H1 (cell line): Measurements from ENCODE around the gene PIP5K1B. TPM values are rescaled to one million over a fixed set of nuclear protein-coding genes. Genes with fewer than 3 reads are reported as not detected.

Source experiments
- CTCF ChIA-PET: fragments of 300-600 bp; sonication (Branson Sonifier 250); formaldehyde crosslinking; loops from one replicate; lab custom pipeline; 2021; ENCODE audit not compliant: partially characterized antibody; lab: Charles Lee
- POLR2A ChIA-PET: fragments of 300-600 bp; sonication (Branson Sonifier 250); formaldehyde crosslinking; loops from one replicate; lab custom pipeline; 2021; ENCODE audit warnings: inconsistent platforms; ENCODE audit not compliant: partially characterized antibody; lab: Charles Lee
- DNase-seq, 2 experiments: peaks; one replicate each; pipeline versions ENCODE4 v3.0.0 to v3.0.0-alpha.2; 2010 to 2022; ENCODE audit warnings: low spot score in 2 of 2, low read depth in 1 of 2, mixed read lengths in 1 of 2
- FAIRE-seq: peaks from 2 replicates; lab custom pipeline; 2011; peaks lifted over from hg19 to GRCh38; lab: Jason Lieb, UNC
- H2AFZ ChIP-seq: 2 replicates; pipeline ENCODE4 v1.8.1; 2012; ENCODE audit warnings: low read length, inconsistent platforms
- H2AK5ac ChIP-seq: 2 replicates; pipeline ENCODE4 v1.6.1; 2013; ENCODE audit warnings: low read depth, low read length
- H2BK120ac ChIP-seq: replicated peaks from 2 replicates; pipeline ENCODE3; 2013; ENCODE audit warnings: low read depth, low read length, inconsistent platforms
- H2BK12ac ChIP-seq: 2 replicates; pipeline ENCODE4 v1.6.1; 2013; ENCODE audit warnings: low read depth, low read length
- H2BK15ac ChIP-seq: 2 replicates; pipeline ENCODE4 v1.6.1; 2013; ENCODE audit warnings: low read length
- H2BK20ac ChIP-seq: 2 replicates; pipeline ENCODE4 v1.6.1; 2013; ENCODE audit warnings: low read length
- H2BK5ac ChIP-seq: 2 replicates; pipeline ENCODE4 v1.6.1; 2013; ENCODE audit warnings: low read depth, low read length
- H3K14ac ChIP-seq: 2 replicates; pipeline ENCODE4 v1.6.1; 2013; ENCODE audit warnings: inconsistent platforms; ENCODE audit not compliant: insufficient read length
- H3K18ac ChIP-seq: 2 replicates; pipeline ENCODE4 v1.6.1; 2013; ENCODE audit warnings: low read length; ENCODE audit errors: extremely low read depth
- H3K23ac ChIP-seq: 2 replicates; pipeline ENCODE4 v1.6.1; 2013; ENCODE audit warnings: inconsistent platforms; ENCODE audit not compliant: insufficient read length
- H3K23me2 ChIP-seq: 2 replicates; pipeline ENCODE4 v1.6.1; 2013; ENCODE audit warnings: low read depth, low read length
- H3K27ac ChIP-seq: 2 replicates; pipeline ENCODE4 v1.6.1; 2011; ENCODE audit warnings: low read depth, low read length, inconsistent platforms
- H3K27me3 ChIP-seq, 4 experiments: replicated peaks in 1 of 4; 1 replicate in 1 of 4; 2 replicates in 3 of 4; pipeline versions ENCODE4 v1.6.1 to v1.8.1; 2011 to 2013; ENCODE audit warnings: low read length in 3 of 4, mild to moderate bottlenecking in 3 of 4, inconsistent platforms in 2 of 4, mixed read lengths in 2 of 4, moderate library complexity in 1 of 4; ENCODE audit not compliant: control insufficient read depth in 3 of 4, insufficient read depth in 3 of 4; ENCODE audit errors: extremely low read depth in 1 of 4
- H3K36me3 ChIP-seq, 4 experiments: 2 replicates each; pipeline versions ENCODE4 v1.6.1 to v1.8.1; 2011 to 2013; ENCODE audit warnings: mild to moderate bottlenecking in 4 of 4, low read length in 3 of 4, moderate library complexity in 2 of 4, control low read depth in 1 of 4, inconsistent platforms in 1 of 4; ENCODE audit not compliant: insufficient read depth in 4 of 4, control insufficient read depth in 2 of 4
- H3K4ac ChIP-seq: replicated peaks from 2 replicates; pipeline ENCODE3; 2013; ENCODE audit warnings: low read length, low read depth, mixed read lengths, inconsistent platforms; ENCODE audit not compliant: insufficient read length
- H3K4me1 ChIP-seq, 4 experiments: replicated peaks in 1 of 4; 1 replicate in 1 of 4; 2 replicates in 3 of 4; pipeline versions ENCODE4 v1.6.1 to v1.8.1; 2011 to 2013; ENCODE audit warnings: low read length in 3 of 4, inconsistent platforms in 2 of 4, mixed read lengths in 1 of 4; ENCODE audit not compliant: insufficient read depth in 4 of 4, control insufficient read depth in 3 of 4
- H3K4me2 ChIP-seq, 2 experiments: 2 replicates each; pipeline versions ENCODE4 v1.6.1 to v1.8.1; 2011 to 2013; ENCODE audit warnings: low read depth in 2 of 2, low read length in 2 of 2, control low read depth in 1 of 2, inconsistent platforms in 1 of 2, mild to moderate bottlenecking in 1 of 2; ENCODE audit not compliant: insufficient read depth in 1 of 2
- H3K4me3 ChIP-seq, 4 experiments: fragments of 200-600, 300-600 bp in 1 of 4; sonication (generic), shearing (Covaris generic), sonication (Bioruptor Twin) in 1 of 4; 2 replicates each; pipeline versions ENCODE4 v1.5.1 to v1.8.1; 2011 to 2016; ENCODE audit warnings: low read length in 4 of 4, low read depth in 3 of 4, control low read depth in 2 of 4, inconsistent platforms in 2 of 4, mild to moderate bottlenecking in 2 of 4, mixed read lengths in 1 of 4, moderate library complexity in 1 of 4; ENCODE audit not compliant: insufficient read depth in 2 of 4; ENCODE audit errors: extremely low read depth in 1 of 4
- H3K56ac ChIP-seq: replicated peaks from 2 replicates; pipeline ENCODE3; 2013; ENCODE audit warnings: low read depth, mild to moderate bottlenecking, mixed read lengths, low read length, inconsistent platforms; ENCODE audit not compliant: insufficient read length
- H3K79me1 ChIP-seq: 2 replicates; pipeline ENCODE4 v1.6.1; 2013; ENCODE audit warnings: low read depth, low read length, control low read depth
- H3K79me2 ChIP-seq, 2 experiments: 2 replicates each; pipeline versions ENCODE4 v1.6.1 to v1.8.1; 2012 to 2013; ENCODE audit warnings: low read length in 2 of 2, mild to moderate bottlenecking in 2 of 2, inconsistent platforms in 1 of 2; ENCODE audit not compliant: insufficient read depth in 2 of 2, control insufficient read depth in 1 of 2
- H3K9ac ChIP-seq, 4 experiments: replicated peaks in 1 of 4; 1 replicate in 1 of 4; 2 replicates in 3 of 4; pipeline versions ENCODE4 v1.6.1 to v1.8.1; 2011 to 2013; ENCODE audit warnings: low read depth in 3 of 4, low read length in 3 of 4, control low read depth in 2 of 4, mild to moderate bottlenecking in 2 of 4, moderate library complexity in 2 of 4, inconsistent platforms in 1 of 4; ENCODE audit errors: extremely low read depth in 1 of 4
- H3K9me3 ChIP-seq, 2 experiments: 2 replicates each; pipeline versions ENCODE4 v1.6.1 to v1.8.1; 2012 to 2013; ENCODE audit warnings: mild to moderate bottlenecking in 2 of 2, moderate library complexity in 2 of 2, control low read depth in 1 of 2, inconsistent platforms in 1 of 2, low read depth in 1 of 2, low read length in 1 of 2, mixed read lengths in 1 of 2; ENCODE audit not compliant: insufficient read depth in 2 of 2
- H4K20me1 ChIP-seq, 2 experiments: replicated peaks in 1 of 2; 2 replicates each; pipeline versions ENCODE3 to v1.8.1; 2011 to 2013; ENCODE audit warnings: inconsistent platforms in 2 of 2, low read length in 2 of 2, mild to moderate bottlenecking in 1 of 2; ENCODE audit not compliant: insufficient read depth in 2 of 2, control insufficient read depth in 1 of 2
- H4K5ac ChIP-seq: 2 replicates; pipeline ENCODE4 v1.6.1; 2013; ENCODE audit warnings: low read length, low read depth, mixed read lengths, inconsistent platforms; ENCODE audit not compliant: insufficient read length
- H4K8ac ChIP-seq: 2 replicates; pipeline ENCODE4 v1.8.0; 2013; ENCODE audit warnings: mild to moderate bottlenecking, moderate library complexity, low read length, inconsistent platforms; ENCODE audit not compliant: insufficient read depth; ENCODE audit errors: extremely low read depth
- H4K91ac ChIP-seq: replicated peaks from 2 replicates; pipeline ENCODE3; 2013; ENCODE audit warnings: low read length, mixed read lengths, inconsistent platforms; ENCODE audit not compliant: insufficient read length
- ATF3 ChIP-seq: IDR thresholded peaks from 2 replicates; pipeline ENCODE4 v1.6.1; 2011; ENCODE audit warnings: low read depth, mild to moderate bottlenecking, low read length; ENCODE audit not compliant: insufficient read depth
- EGR1 ChIP-seq: IDR thresholded peaks from 2 replicates; pipeline ENCODE4 v1.6.1; 2011; ENCODE audit warnings: low read depth, low read length, borderline replicate concordance
- GABPA ChIP-seq: IDR thresholded peaks from 2 replicates; pipeline ENCODE4 v1.6.1; 2011; ENCODE audit warnings: mild to moderate bottlenecking, low read length, moderate library complexity, borderline replicate concordance; ENCODE audit not compliant: insufficient read depth
- HDAC6 ChIP-seq: IDR thresholded peaks from one replicate; pipeline ENCODE4 v1.7.1; 2012; ENCODE audit warnings: low read depth, mild to moderate bottlenecking, inconsistent platforms, low read length, moderate library complexity
- PHF8 ChIP-seq: fragments of 200-600 bp; sonication (generic); conservative IDR thresholded peaks from 2 replicates; pipeline ENCODE4 v1.7.1; 2012; ENCODE audit warnings: low read depth, mild to moderate bottlenecking, inconsistent platforms, low read length, moderate library complexity
- SIN3A ChIP-seq, 2 experiments: IDR thresholded peaks in 1 of 2; conservative IDR thresholded peaks in 1 of 2; 2 replicates each; pipeline ENCODE4 v1.6.1; 2011 to 2012; ENCODE audit warnings: low read length in 2 of 2, improper control_type of control experiment in 1 of 2, low read depth in 1 of 2, mild to moderate bottlenecking in 1 of 2
- SIX5 ChIP-seq: IDR thresholded peaks from 2 replicates; pipeline ENCODE4 v1.6.1; 2011; ENCODE audit warnings: mild to moderate bottlenecking, low read depth, low read length
- SUZ12 ChIP-seq: fragments of 200-600 bp; sonication (generic); IDR thresholded peaks from 2 replicates; pipeline ENCODE4 v1.6.1; 2012; ENCODE audit warnings: mild to moderate bottlenecking, inconsistent platforms, low read length, moderate library complexity, mixed read lengths
- TBP ChIP-seq: IDR thresholded peaks from 2 replicates; pipeline ENCODE4 v1.6.1; 2011; ENCODE audit warnings: low read depth, low read length, improper control_type of control experiment
- WGBS, 2 experiments: shearing (Covaris generic) in 1 of 2; methylation state at CpG; one replicate each; pipeline versions ENCODE4 v1.1.6 to v1.1.7; 2013 to 2015; ENCODE audit warnings: low lambda C conversion rate in 2 of 2, mixed read lengths in 2 of 2, inconsistent platforms in 1 of 2, low coverage in 1 of 2, missing lambda C conversion rate in 1 of 2; ENCODE audit not compliant: insufficient replicate concordance in 2 of 2, insufficient coverage in 1 of 2, insufficient read length in 1 of 2; ENCODE audit errors: extremely low coverage in 1 of 2, missing lambda C conversion rate in 1 of 2; 5-methylcytosine and 5-hydroxymethylcytosine counted together
- polyA plus RNA-seq, 7 experiments: library from polyadenylated mRNA; depleted of rRNA in 3 of 7; stranded (reverse) in 5 of 7; unstranded in 2 of 7; fragments of >200 nt in 5 of 7; fragments of 200-250 nt in 2 of 7; gene quantifications; 1 replicate in 5 of 7; 2 replicates in 1 of 7; 4 replicates in 1 of 7; pipeline versions ENCODE4 v1.2.1 to v1.2.3, GENCODE V29; 2011 to 2013; ENCODE audit warnings: missing spikeins in 2 of 7, mixed read lengths in 2 of 7
- total RNA-seq: library from RNA; stranded (reverse); fragmentation: NEBNext Ultra II Directional; extraction: Animal tissue kit (Norgen Biotek cat#: 25700); gene quantifications from 2 replicates; pipeline ENCODE4 v1.2.1, GENCODE V29; 2021

The PIP5K1B gene
- total and polyA plus RNA-seq, 2 of the 8 experiments (the other 6 are each of a cell fraction or from before 2014, with no cell fraction given), result 4.7 to 7.7 TPM

GRCh38 chr9:69034071-69034470, 329.0 kb downstream of the PIP5K1B start:
- Histone ChIP-seq H3K27ac (no peak overlapping the region), H3K79me1 (no peaks in the 10 kb centered on the region; the same call in 1 of the 2 replicates), H3K36me3 (no peaks in the 10 kb centered on the region), H3K9me3 (peaks cover 4 to 5% of the 10 kb centered on the region in 2 experiments; a peak in 2 of 4 replicates), H3K4me2 (no peak overlapping the region), H3K56ac (no peak overlapping the region), H3K14ac (no peak overlapping the region), H4K8ac (no peak overlapping the region), H3K27me3 (no peaks in the 10 kb centered on the region), H2AFZ (no peak overlapping the region), H2BK120ac (no peak overlapping the region), H2BK12ac (no peak overlapping the region), H3K4me3 (no peak overlapping the region), H2BK5ac (no peak overlapping the region), H3K18ac (no peak overlapping the region), H2AK5ac (no peak overlapping the region; the same call in 1 of the 2 replicates), H3K9ac (no peak overlapping the region), H4K5ac (no peak overlapping the region), H3K4ac (no peak overlapping the region), H4K91ac (no peak overlapping the region), H3K4me1 (peaks cover 0 to 4% (median 1%) of the 10 kb centered on the region in 4 experiments; a peak in 2 of 7 replicates), H3K23ac (no peak overlapping the region), H3K23me2 (peaks cover 7% of the 10 kb centered on the region; the same call in 1 of the 2 replicates), H3K79me2 (peaks cover 5 to 27% of the 10 kb centered on the region in 2 experiments; a peak in 3 of 4 replicates), H2BK15ac (no peak overlapping the region), H2BK20ac (no peak overlapping the region), H4K20me1 (no peaks in the 10 kb centered on the region)
- WGBS, 2 experiments, result 87% methylated on average over 2 of the region's 2 CpGs; no CpG with 5 or more reads in 1 of the 2 experiments
- ChIA-PET CTCF (interaction anchor here (0.7 to 1.6 kb wide), 6 partner anchors 35 to 466 kb away, joined by 3 to 6 read pairs (median 4); no protein-coding TSS in a partner anchor), POLR2A (no interaction called here)
- no peak for DNase-seq
- FAIRE-seq, result no peak
- TF ChIP-seq SIX5 (no peak), HDAC6 (no peak), PHF8 (no peak), SIN3A (conservative IDR thresholded peaks at IDR 0.05 in 1 of 2, IDR thresholded peaks at IDR 0.05 in 1 of 2; ENCODE audit: low read depth in 1 of 2, low read length in 2 of 2) (no peak), ATF3 (no peak), EGR1 (no peak), SUZ12 (no peak), TBP (no peak), GABPA (no peak)
